BLaER1 (cell line): ENCODE measurements around the gene PALLD.

Source experiments
- H3K27ac ChIP-seq: shearing (Covaris generic); formaldehyde crosslinking; 2 replicates; pipeline ENCODE4 v1.8.1; 2022
- H3K27me3 ChIP-seq: shearing (Covaris generic); formaldehyde crosslinking; 2 replicates; pipeline ENCODE4 v1.8.1; 2022
- H3K36me3 ChIP-seq: shearing (Covaris generic); formaldehyde crosslinking; 2 replicates; pipeline ENCODE4 v1.8.1; 2022
- H3K4me1 ChIP-seq: shearing (Covaris generic); formaldehyde crosslinking; 2 replicates; pipeline ENCODE4 v1.8.1; 2022
- H3K4me2 ChIP-seq: shearing (Covaris generic); formaldehyde crosslinking; 2 replicates; pipeline ENCODE4 v1.8.1; 2022
- H3K4me3 ChIP-seq: shearing (Covaris generic); formaldehyde crosslinking; 2 replicates; pipeline ENCODE4 v1.8.1; 2022
- H3K9ac ChIP-seq: shearing (Covaris generic); formaldehyde crosslinking; 2 replicates; pipeline ENCODE4 v1.8.1; 2022
- H3K9me3 ChIP-seq: shearing (Covaris generic); formaldehyde crosslinking; 2 replicates; pipeline ENCODE4 v1.8.1; 2022
- H4K20me1 ChIP-seq: shearing (Covaris generic); formaldehyde crosslinking; 2 replicates; pipeline ENCODE4 v1.8.1; 2022
- Cebpa-rat ChIP-seq: shearing (Covaris generic); IDR thresholded peaks from 2 replicates; pipeline ENCODE4 v1.8.1; 2022

Gene PALLD

DNA sequence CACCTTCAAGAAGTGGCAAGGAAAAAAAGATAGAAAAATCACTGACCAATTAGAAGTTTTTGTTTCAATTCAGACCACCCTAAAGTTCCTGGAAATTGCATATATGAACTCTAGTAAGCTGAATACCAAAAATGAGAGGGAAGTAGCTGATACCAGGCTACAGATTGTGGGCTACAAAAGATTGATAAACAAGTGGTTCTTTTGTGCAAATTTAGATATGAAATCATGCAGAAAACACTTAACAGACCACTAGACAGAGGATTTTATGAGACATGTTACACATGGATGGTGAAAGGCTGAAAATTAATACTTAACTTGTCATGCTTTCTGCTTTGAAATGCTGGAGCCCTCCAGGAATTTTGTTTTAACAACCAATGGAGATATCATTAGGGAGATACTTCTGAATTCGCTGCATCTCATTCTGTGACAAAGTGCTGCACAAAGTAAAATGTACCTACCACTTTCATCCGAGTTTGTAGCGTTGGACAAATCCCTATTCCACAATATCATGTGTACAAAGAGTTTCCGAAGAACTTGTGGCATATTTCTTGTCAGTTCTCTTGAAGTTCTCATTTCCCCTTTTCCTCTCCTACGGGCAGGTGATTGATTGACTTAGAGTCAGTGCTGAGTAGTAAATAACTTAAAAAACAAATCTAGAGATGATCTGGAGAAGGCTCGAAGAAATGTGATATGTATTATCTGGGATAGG, 235.0 kb downstream of the PALLD start:
- Histone ChIP-seq H4K20me1 (no peaks in the 10 kb centered on the region), H3K4me1 (no peaks in the 10 kb centered on the region), H3K36me3 (no peaks in the 10 kb centered on the region), H3K4me2 (no peak overlapping the region), H3K9ac (no peak overlapping the region), H3K9me3 (peaks cover 11% of the 10 kb centered on the region; the same call in 1 of the 2 replicates), H3K4me3 (no peak overlapping the region), H3K27me3 (no peaks in the 10 kb centered on the region), H3K27ac (no peak overlapping the region)
- TF ChIP-seq Cebpa-rat, result no peak

DNA sequence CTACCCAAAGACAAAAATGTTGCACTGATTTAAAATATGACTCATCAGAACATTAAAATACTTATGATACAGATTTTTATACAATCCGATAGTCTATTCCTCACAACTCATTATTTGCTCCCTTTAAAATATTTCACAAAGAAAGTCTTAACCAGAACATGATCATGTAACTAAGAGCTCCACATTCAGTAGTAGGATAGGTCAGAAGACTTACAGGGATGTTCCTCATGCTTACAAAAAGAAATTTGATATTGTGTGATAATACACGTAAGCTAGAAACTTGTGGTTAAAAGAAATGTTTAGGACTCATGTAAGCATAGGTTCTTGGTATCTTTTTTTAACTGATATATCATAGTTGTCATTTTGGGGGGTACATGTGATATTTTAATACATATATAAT, 235.9 kb downstream of the PALLD start:
- Histone ChIP-seq H3K4me2 (no peak overlapping the region), H3K27me3 (no peaks in the 10 kb centered on the region), H3K36me3 (no peaks in the 10 kb centered on the region), H3K4me3 (no peak overlapping the region), H3K4me1 (no peaks in the 10 kb centered on the region), H3K9ac (no peak overlapping the region), H3K9me3 (0 out of 2 replicates have a peak, but pooled peaks cover 2% of the 10 kb centered on the region), H4K20me1 (no peaks in the 10 kb centered on the region), H3K27ac (no peak overlapping the region)
- no peak for TF ChIP-seq Cebpa-rat

DNA sequence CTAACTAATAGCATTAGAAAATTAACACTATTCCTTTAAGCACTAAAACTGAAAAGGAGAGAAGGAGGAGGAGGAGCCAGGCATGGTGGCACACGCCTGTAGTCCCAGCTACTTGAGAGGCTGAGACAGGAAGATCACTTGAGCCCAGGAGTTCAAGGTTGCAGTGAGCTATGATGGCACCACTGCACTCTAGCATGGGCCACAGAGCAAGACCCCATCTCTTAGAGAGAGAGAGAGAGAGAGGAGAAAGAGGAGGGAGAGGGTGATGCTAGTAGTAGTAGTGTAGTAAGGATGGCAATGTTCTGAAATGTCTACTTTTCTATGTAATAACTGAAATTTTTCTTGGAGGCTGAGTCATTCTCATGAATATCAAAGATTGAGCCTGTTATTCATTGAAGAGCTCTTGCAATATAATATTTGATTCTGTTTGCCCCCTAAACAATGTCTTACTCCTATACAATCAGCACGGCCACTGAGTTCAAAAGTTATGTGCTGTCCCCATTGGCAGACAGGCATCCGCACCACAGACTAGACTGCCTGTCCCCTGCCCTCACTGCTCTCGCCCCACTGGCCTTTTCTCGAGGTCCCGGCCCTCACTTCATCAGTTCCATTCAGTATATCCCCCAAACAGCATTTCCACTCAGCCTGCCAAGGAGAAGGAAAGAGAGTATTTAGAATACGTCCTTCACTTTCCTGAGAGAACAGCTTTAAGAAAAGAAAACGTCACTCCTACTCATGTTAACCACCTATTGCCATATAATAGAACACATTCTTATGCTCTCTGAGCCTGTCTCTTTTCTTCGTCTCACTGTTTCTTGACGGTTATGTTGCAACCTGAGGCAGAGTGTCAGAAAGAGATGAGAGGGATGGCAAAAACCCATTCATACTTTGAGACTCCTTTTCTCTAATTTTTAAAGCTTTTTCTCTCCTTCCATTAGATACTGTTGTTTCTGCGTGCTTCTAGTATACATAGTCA, 238.1 kb downstream of the PALLD start:
- Histone ChIP-seq H3K4me3 (no peak overlapping the region), H3K9ac (no peak overlapping the region)

DNA sequence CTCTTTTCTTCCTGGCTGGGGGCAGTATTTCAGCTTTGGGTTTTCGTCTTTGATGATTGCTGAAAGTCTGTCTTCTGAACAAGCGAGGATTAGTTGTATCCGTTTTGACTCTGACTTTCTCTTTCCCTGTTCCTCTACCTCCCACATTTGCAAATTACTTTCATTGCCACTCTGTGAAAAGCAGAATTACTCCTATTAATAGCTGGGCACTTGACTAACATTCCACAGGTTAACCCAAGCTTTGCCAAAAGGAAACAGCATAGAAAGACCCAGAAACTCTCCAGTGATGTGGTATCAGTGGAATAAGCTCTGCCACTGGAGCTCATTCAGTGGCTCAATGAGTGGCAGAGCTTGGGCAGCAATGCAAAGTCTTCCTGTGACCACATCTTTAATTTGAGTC, 238.9 kb downstream of the PALLD start:
- Histone ChIP-seq H3K4me1 (no peaks in the 10 kb centered on the region), H4K20me1 (no peaks in the 10 kb centered on the region), H3K4me3 (no peak overlapping the region), H3K36me3 (no peaks in the 10 kb centered on the region), H3K27me3 (no peaks in the 10 kb centered on the region), H3K4me2 (no peak overlapping the region), H3K9me3 (no peaks in the 10 kb centered on the region), H3K9ac (no peak overlapping the region), H3K27ac (no peak overlapping the region)
- no peak for TF ChIP-seq Cebpa-rat

More for the DNA sequence above, 238.1 kb downstream of the PALLD start:
- H3K4me2 ChIP-seq, result no peak overlapping the region
- H3K9me3 ChIP-seq, result no peaks in the 10 kb centered on the region
- H4K20me1 ChIP-seq, result no peaks in the 10 kb centered on the region
- TF ChIP-seq Cebpa-rat, result no peak
- no peak overlapping the region for H3K27ac ChIP-seq
- no peaks in the 10 kb centered on the region for H3K4me1 ChIP-seq
- H3K36me3 ChIP-seq, result no peaks in the 10 kb centered on the region
- no peaks in the 10 kb centered on the region for H3K27me3 ChIP-seq

DNA sequence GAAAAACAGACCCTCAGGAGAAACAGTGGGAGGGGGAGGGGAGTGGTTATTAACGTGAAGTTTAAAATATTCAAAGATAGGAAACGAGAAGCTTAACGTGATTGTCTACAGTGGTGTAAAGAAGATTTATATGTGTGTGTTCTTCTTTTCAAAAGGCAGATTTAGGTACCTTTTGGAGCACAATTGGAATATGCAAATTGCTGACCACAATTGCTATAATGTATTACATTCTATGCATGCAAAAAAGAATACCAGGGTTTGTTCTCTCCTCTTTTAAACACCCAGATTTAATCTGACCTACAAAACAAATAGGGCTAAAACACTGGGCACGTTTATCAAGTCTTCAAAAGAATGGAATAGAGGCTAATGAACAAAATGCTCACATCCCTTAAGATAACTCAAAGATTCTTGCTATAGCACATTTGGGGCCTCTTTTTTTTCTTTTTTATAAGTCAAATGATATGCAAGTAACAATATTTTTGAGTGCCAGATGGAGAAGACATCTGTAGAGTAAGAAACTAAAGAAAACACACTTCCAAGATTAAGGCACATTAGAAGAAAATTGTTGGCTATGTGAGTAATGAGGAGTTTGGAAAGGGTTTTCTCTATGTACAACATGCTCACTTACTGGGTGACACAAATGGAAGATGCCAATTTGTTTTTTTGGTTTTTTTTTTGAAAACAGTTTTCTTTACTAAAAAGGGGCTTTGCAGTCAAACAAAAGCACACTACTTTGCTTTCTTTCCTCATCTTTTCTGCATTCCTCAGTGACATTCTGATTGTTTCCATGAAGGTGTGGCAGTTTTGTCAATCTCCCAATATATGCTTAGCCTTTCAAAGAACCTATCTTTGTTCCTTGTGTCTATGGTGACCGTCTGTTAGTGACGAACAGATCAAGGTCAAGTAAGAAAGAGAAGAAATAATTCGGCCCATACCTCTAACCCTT, 240.3 kb downstream of the PALLD start:
- Histone ChIP-seq H3K9me3 (no peaks in the 10 kb centered on the region), H3K4me3 (no peak overlapping the region), H3K9ac (no peak overlapping the region), H3K4me2 (no peak overlapping the region), H3K4me1 (no peaks in the 10 kb centered on the region), H3K27ac (no peak overlapping the region), H3K36me3 (no peaks in the 10 kb centered on the region), H4K20me1 (no peaks in the 10 kb centered on the region), H3K27me3 (no peaks in the 10 kb centered on the region)
- TF ChIP-seq Cebpa-rat, result no peak

DNA sequence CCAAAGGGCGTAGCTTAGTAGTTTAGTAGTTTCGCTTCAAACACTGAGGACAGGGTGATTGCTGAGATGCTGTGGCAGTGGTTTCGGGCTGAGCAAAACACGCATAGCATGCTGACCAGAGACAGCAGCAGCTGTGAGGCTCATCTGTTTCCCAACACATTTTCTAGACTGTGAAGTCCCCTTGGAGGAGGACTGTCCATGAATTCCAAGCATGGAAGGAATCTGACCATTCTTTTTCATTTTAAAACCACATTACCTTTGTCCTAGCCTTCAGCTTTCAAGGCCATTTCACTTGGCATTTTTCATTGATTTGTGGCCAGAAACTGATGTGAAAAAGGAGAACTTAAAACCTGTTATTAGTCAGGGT, 240.9 kb downstream of the PALLD start:
- no peak for TF ChIP-seq Cebpa-rat
- H3K36me3 ChIP-seq, result no peaks in the 10 kb centered on the region
- no peaks in the 10 kb centered on the region for H3K4me1 ChIP-seq
- H3K4me2 ChIP-seq, result no peak overlapping the region
- no peaks in the 10 kb centered on the region for H4K20me1 ChIP-seq
- H3K9ac ChIP-seq, result no peak overlapping the region
- H3K9me3 ChIP-seq, result no peaks in the 10 kb centered on the region
- H3K27me3 ChIP-seq, result no peaks in the 10 kb centered on the region
- no peak overlapping the region for H3K4me3 ChIP-seq
- no peak overlapping the region for H3K27ac ChIP-seq

DNA sequence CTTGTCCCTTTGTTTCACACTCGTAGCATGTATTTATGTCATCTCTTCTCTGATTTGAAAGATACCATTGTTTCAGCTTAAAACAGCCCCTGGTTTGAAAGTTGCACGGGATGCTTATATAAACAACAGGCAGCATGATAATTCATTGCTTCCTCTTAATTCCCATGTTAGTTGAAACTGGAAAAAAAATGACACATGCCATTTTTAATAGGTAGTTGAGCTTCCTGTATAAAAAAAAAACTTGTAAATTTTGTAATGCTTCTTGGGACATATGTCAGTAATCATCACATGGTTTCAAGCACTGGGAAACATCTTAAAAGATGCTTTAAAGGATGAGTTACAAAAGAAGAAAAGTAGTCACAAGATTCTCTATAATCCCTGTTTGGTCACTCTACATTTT, 243.0 kb downstream of the PALLD start:
- Histone ChIP-seq H3K9ac (no peak overlapping the region), H3K27me3 (no peaks in the 10 kb centered on the region), H3K4me2 (no peak overlapping the region), H3K36me3 (no peaks in the 10 kb centered on the region), H3K27ac (no peak overlapping the region), H3K9me3 (no peaks in the 10 kb centered on the region), H4K20me1 (no peaks in the 10 kb centered on the region), H3K4me1 (no peaks in the 10 kb centered on the region), H3K4me3 (no peak overlapping the region)
- no peak for TF ChIP-seq Cebpa-rat

DNA sequence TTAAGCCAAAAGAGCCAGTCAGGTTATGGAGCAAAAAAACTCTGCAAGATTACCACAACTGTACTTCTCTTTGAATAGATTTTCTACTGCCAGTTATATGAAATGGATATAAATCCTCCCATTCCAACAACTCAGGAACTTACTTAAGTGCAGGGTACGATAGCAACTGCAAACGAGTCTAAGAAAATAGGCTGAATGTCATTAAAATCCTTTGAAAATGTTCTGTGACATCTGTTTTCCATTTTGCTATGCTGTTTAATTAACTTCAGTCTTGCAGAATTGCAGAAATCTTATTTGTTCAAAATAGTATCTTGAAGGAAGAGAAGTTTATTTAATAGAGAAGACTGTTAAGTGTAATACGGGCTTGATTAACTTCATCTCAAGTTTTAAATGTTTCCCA, 243.8 kb downstream of the PALLD start:
- Histone ChIP-seq H3K9ac (no peak overlapping the region), H3K4me1 (no peaks in the 10 kb centered on the region), H3K4me3 (no peak overlapping the region), H3K27me3 (no peaks in the 10 kb centered on the region), H3K9me3 (no peaks in the 10 kb centered on the region), H3K27ac (no peak overlapping the region), H3K4me2 (no peak overlapping the region), H4K20me1 (no peaks in the 10 kb centered on the region), H3K36me3 (no peaks in the 10 kb centered on the region)
- no peak for TF ChIP-seq Cebpa-rat

DNA sequence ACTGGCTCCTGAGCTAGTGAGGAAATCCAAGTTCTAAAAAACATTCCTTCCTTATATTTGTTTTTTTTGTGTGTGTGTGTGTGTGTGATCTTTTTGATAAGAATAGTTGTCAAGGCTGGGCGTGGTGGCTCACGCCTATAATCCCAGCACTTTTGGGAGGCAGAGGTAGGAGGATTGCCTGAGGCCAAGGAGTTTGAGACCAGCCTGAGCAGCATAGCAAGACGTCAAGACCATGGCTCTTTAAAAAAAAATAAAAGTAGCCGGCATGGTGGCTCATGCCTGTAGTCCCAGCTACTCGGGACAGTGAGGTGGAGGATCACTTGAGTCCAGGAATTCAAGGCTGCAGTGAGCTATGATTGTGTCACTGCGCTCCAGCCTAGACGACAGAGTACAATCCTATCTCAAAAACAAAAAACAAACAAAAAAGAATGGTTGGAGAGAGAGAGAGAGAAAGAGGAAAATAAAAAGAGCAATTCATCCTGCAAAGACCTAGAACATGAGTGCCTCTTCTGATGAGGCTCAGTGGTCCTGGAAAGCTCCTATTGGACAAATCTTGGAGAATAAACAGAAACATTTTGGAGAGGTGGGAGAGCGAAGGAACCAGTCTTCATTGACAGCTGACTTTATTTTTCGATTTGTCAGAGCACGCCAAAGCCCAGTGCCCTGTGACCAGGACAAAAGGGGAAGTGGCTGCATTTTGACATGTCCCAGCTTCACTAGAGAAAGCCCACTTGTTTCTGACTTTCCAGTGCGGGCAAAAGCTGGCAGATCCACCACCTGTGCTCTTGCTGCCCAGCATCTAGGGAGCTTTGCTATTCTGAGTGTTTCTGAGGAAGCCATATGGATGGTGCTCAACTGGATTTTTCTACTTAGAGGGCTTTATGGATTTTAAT, 244.7 kb downstream of the PALLD start:
- Histone ChIP-seq H3K9me3 (no peaks in the 10 kb centered on the region), H3K4me2 (no peak overlapping the region), H3K36me3 (no peaks in the 10 kb centered on the region), H3K9ac (no peak overlapping the region), H3K4me1 (no peaks in the 10 kb centered on the region), H3K27ac (no peak overlapping the region), H4K20me1 (no peaks in the 10 kb centered on the region), H3K4me3 (no peak overlapping the region), H3K27me3 (no peaks in the 10 kb centered on the region)
- no peak for TF ChIP-seq Cebpa-rat
